H9 (cell line): ENCODE measurements around the gene DCPS. TPM values are rescaled to one million over a fixed set of nuclear protein-coding genes. Genes with fewer than 3 reads are reported as not detected.
"Not testable (repeated sequence)": the region's sequence is repeated elsewhere in the genome, so short reads cannot be mapped to it uniquely, and the experiment has no call there.

Experiments used
- DNase-seq: peaks from one replicate; pipeline ENCODE4 v3.0.0-alpha.2; 2017
- H2AFZ ChIP-seq: one replicate; pipeline ENCODE4 v1.6.1; 2013; ENCODE audit warnings: mild to moderate bottlenecking, low read length, control low read depth, moderate library complexity
- H2AK5ac ChIP-seq: 2 replicates; pipeline ENCODE4 v1.6.1; 2013; ENCODE audit warnings: low read length, control low read depth, mixed read lengths; ENCODE audit not compliant: insufficient read length
- H2BK120ac ChIP-seq: one replicate; pipeline ENCODE4 v1.6.1; 2013; ENCODE audit warnings: low read depth, mild to moderate bottlenecking, low read length, control low read depth, inconsistent platforms; ENCODE audit not compliant: poor library complexity, severe bottlenecking
- H2BK12ac ChIP-seq: 2 replicates; pipeline ENCODE4 v1.6.1; 2013; ENCODE audit warnings: low read length, control low read depth, mixed read lengths, low read depth; ENCODE audit not compliant: insufficient read length
- H2BK15ac ChIP-seq: 2 replicates; pipeline ENCODE4 v1.6.1; 2013; ENCODE audit warnings: low read depth, low read length, control low read depth
- H2BK20ac ChIP-seq: one replicate; pipeline ENCODE4 v1.6.1; 2013; ENCODE audit warnings: low read depth, mild to moderate bottlenecking, low read length, control low read depth, inconsistent platforms; ENCODE audit not compliant: poor library complexity, severe bottlenecking
- H2BK5ac ChIP-seq: 2 replicates; pipeline ENCODE4 v1.6.1; 2013; ENCODE audit warnings: low read length, control low read depth, mixed read lengths; ENCODE audit not compliant: insufficient read length
- H3K14ac ChIP-seq: 2 replicates; pipeline ENCODE4 v1.6.1; 2013; ENCODE audit warnings: low read length, control low read depth; ENCODE audit not compliant: insufficient read depth
- H3K18ac ChIP-seq: 2 replicates; pipeline ENCODE4 v1.6.1; 2013; ENCODE audit warnings: low read depth, mild to moderate bottlenecking, mixed read lengths, low read length, control low read depth; ENCODE audit not compliant: insufficient read length
- H3K23ac ChIP-seq: 2 replicates; pipeline ENCODE4 v1.6.1; 2013; ENCODE audit warnings: low read length, control low read depth, mixed read lengths, low read depth; ENCODE audit not compliant: insufficient read length
- H3K23me2 ChIP-seq: 2 replicates; pipeline ENCODE4 v1.6.1; 2013; ENCODE audit warnings: low read depth, mild to moderate bottlenecking, mixed read lengths, low read length, control low read depth; ENCODE audit not compliant: insufficient read length, poor library complexity, severe bottlenecking
- H3K27ac ChIP-seq: 2 replicates; pipeline ENCODE4 v1.5.1; 2013; ENCODE audit warnings: low read length, control low read depth, mixed read lengths, low read depth; ENCODE audit not compliant: insufficient read length
- H3K27me3 ChIP-seq: 2 replicates; pipeline ENCODE4 v1.6.1; 2013; ENCODE audit warnings: low read length, control low read depth, inconsistent platforms; ENCODE audit not compliant: insufficient read depth
- H3K4ac ChIP-seq: 2 replicates; pipeline ENCODE4 v1.6.1; 2013; ENCODE audit warnings: low read depth, mild to moderate bottlenecking, control low read depth, inconsistent platforms, low read length, moderate library complexity
- H3K4me1 ChIP-seq: 2 replicates; pipeline ENCODE4 v1.6.1; 2013; ENCODE audit warnings: low read length, control low read depth, inconsistent platforms; ENCODE audit not compliant: insufficient read depth
- H3K4me2 ChIP-seq: 2 replicates; pipeline ENCODE4 v1.6.1; 2013; ENCODE audit warnings: low read length, control low read depth, mixed read lengths; ENCODE audit not compliant: insufficient read length, insufficient read depth
- H3K56ac ChIP-seq: 2 replicates; pipeline ENCODE4 v1.6.1; 2013; ENCODE audit warnings: low read depth, mild to moderate bottlenecking, mixed read lengths, low read length, control low read depth; ENCODE audit not compliant: insufficient read length
- H3K79me1 ChIP-seq: 2 replicates; pipeline ENCODE4 v1.6.1; 2013; ENCODE audit warnings: low read depth, mild to moderate bottlenecking, moderate library complexity, low read length, control low read depth, inconsistent platforms; ENCODE audit not compliant: insufficient read depth, poor library complexity, severe bottlenecking
- H3K79me2 ChIP-seq: 2 replicates; pipeline ENCODE4 v1.6.1; 2013; ENCODE audit warnings: low read length, control low read depth, inconsistent platforms; ENCODE audit not compliant: insufficient read depth
- H3K9ac ChIP-seq: 2 replicates; pipeline ENCODE4 v1.6.1; 2013; ENCODE audit warnings: low read length, control low read depth, mixed read lengths; ENCODE audit not compliant: insufficient read length; ENCODE audit errors: extremely low read depth
- H3K9me3 ChIP-seq: one replicate; pipeline ENCODE4 v1.6.1; 2013; ENCODE audit warnings: low read depth, low read length, inconsistent platforms; ENCODE audit not compliant: control insufficient read depth
- H3T11ph ChIP-seq: one replicate; pipeline ENCODE4 v1.6.1; 2013; ENCODE audit warnings: mild to moderate bottlenecking, low read length, control low read depth, inconsistent platforms
- H4K20me1 ChIP-seq: one replicate; pipeline ENCODE4 v1.6.1; 2013; ENCODE audit not compliant: control insufficient read depth, insufficient read length, insufficient read depth
- H4K5ac ChIP-seq: 2 replicates; pipeline ENCODE4 v1.6.1; 2013; ENCODE audit warnings: low read depth, mild to moderate bottlenecking, mixed read lengths, low read length, control low read depth; ENCODE audit not compliant: insufficient read length
- H4K8ac ChIP-seq: replicated peaks from 2 replicates; pipeline ENCODE4 v1.6.1; 2013; ENCODE audit warnings: low read length, control low read depth, mixed read lengths, low read depth; ENCODE audit not compliant: insufficient read length
- H4K91ac ChIP-seq: 2 replicates; pipeline ENCODE4 v1.6.1; 2013; ENCODE audit warnings: low read depth, mild to moderate bottlenecking, moderate library complexity, mixed read lengths, low read length, control low read depth; ENCODE audit not compliant: insufficient read length
- H3K27ac Mint-ChIP-seq, 3 experiments: 2 replicates in 2 of 3; 3 replicates in 1 of 3; pipeline ENCODE4 v1.8.0; 2020 to 2021; ENCODE audit warnings: mixed read lengths in 3 of 3, mild to moderate bottlenecking in 1 of 3, moderate library complexity in 1 of 3
- H3K27me3 Mint-ChIP-seq: 2 replicates; pipeline ENCODE4 v1.8.0; 2021; ENCODE audit warnings: low read depth, mild to moderate bottlenecking, moderate library complexity, mixed read lengths
- H3K36me3 Mint-ChIP-seq, 3 experiments: 2 replicates in 2 of 3; 3 replicates in 1 of 3; pipeline ENCODE4 v1.8.0; 2020 to 2021; ENCODE audit warnings: low read depth in 3 of 3, mixed read lengths in 3 of 3; ENCODE audit not compliant: insufficient read depth in 1 of 3
- H3K4me1 Mint-ChIP-seq, 2 experiments: 2 replicates each; pipeline ENCODE4 v1.8.0; 2020; ENCODE audit warnings: mixed read lengths in 2 of 2
- H3K4me3 Mint-ChIP-seq, 2 experiments: 2 replicates in 1 of 2; 3 replicates in 1 of 2; pipeline ENCODE4 v1.8.0; 2020 to 2021; ENCODE audit warnings: mild to moderate bottlenecking in 2 of 2, mixed read lengths in 2 of 2, moderate library complexity in 1 of 2
- H3K9me3 Mint-ChIP-seq, 2 experiments: 2 replicates in 1 of 2; 3 replicates in 1 of 2; pipeline ENCODE4 v1.8.0; 2020; ENCODE audit warnings: mild to moderate bottlenecking in 2 of 2, mixed read lengths in 2 of 2, moderate library complexity in 1 of 2
- WGBS: extraction: QIAGEN DNeasy Blood & Tissue Kit; methylation state at CpG from one replicate; pipeline ENCODE4 v1.1.7; 2013; ENCODE audit warnings: missing lambda C conversion rate, low lambda C conversion rate, mixed read lengths; ENCODE audit not compliant: insufficient read length; ENCODE audit errors: extremely low coverage; 5-methylcytosine and 5-hydroxymethylcytosine counted together
- total RNA-seq: library from RNA; stranded (reverse); gene quantifications from 2 replicates; pipeline ENCODE4 v1.2.1, GENCODE V29; 2021
- TF ChIP-seq, protein P1 (sequence below): fragments of 200-600 bp; sonication (generic); conservative IDR thresholded peaks from 3 replicates; pipeline ENCODE4 v1.8.0; 2021; ENCODE audit warnings: antibody characterized with exemption, mild to moderate bottlenecking

The DCPS gene
- total RNA-seq, 1 experiment from 2014 or later: 27.7 TPM

DNA sequence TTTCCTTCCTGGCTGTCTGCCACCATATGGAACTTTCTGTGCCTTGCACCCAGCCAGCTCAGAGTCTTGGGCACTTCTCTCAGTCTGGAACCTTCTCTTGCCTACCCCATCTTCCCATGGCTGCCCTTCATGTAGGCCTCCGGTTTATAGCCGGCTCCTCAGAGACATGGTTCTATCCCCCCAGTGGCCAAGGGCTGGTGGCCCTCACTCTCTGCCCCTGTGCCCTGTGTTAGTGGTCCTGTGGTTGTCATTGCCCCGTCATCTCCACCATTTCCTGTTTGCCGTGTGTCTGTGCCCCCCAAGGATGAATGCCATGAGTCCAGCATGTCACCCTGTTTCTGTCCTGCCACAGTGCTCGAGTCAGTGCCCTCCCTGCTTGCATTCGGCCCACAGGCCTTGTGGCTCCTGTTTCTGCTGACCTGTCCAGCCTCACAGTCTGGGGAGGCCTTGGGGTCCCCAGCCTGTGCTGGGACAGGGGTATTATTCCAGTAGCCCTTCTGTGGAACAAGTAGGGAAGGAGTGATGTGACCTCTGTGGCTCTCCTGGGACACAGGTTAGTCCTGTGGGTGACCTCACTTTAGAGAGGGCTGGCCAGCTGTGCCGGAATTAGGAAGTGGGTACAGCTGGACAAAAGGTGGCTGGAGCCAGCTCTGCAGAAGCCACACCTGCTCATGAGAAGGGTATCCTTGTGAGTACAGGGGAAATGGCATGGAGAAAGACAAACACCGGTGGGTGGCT, 82.3 kb downstream of the DCPS start:
- Mint-ChIP-seq H3K27ac (peak overlapping the region; percentile 30 to 82 (median 48); a peak in 5 of 7 replicates), H3K27me3 (no peaks in the 10 kb centered on the region), H3K4me1 (peaks cover 10 to 15% of the 10 kb centered on the region in 2 experiments), H3K4me3 (no peak overlapping the region), H3K9me3 (no peaks in the 10 kb centered on the region), H3K36me3 (no peaks in the 10 kb centered on the region)
- no peak overlapping the region for H3K18ac ChIP-seq
- H2BK20ac ChIP-seq: no peak overlapping the region
- H2BK12ac ChIP-seq: no peak overlapping the region
- no peaks in the 10 kb centered on the region for H3K23me2 ChIP-seq
- H3K4me1 ChIP-seq: peaks cover 2% of the 10 kb centered on the region; the same call in 1 of the 2 replicates
- H2BK120ac ChIP-seq: no peak overlapping the region
- TF ChIP-seq, protein P1, sequence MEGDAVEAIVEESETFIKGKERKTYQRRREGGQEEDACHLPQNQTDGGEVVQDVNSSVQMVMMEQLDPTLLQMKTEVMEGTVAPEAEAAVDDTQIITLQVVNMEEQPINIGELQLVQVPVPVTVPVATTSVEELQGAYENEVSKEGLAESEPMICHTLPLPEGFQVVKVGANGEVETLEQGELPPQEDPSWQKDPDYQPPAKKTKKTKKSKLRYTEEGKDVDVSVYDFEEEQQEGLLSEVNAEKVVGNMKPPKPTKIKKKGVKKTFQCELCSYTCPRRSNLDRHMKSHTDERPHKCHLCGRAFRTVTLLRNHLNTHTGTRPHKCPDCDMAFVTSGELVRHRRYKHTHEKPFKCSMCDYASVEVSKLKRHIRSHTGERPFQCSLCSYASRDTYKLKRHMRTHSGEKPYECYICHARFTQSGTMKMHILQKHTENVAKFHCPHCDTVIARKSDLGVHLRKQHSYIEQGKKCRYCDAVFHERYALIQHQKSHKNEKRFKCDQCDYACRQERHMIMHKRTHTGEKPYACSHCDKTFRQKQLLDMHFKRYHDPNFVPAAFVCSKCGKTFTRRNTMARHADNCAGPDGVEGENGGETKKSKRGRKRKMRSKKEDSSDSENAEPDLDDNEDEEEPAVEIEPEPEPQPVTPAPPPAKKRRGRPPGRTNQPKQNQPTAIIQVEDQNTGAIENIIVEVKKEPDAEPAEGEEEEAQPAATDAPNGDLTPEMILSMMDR: no peak
- WGBS: no CpG with 5 or more reads among the region's 8 CpGs
- H3K79me2 ChIP-seq: no peaks in the 10 kb centered on the region; the same call in 1 of the 2 replicates
- no peaks in the 10 kb centered on the region for H4K20me1 ChIP-seq
- H3K79me1 ChIP-seq: no peaks in the 10 kb centered on the region
- H4K91ac ChIP-seq: no peak overlapping the region
- H2AK5ac ChIP-seq: no peak overlapping the region
- no peak overlapping the region for H3K4me2 ChIP-seq
- H3K27ac ChIP-seq: no peak overlapping the region
- H3K14ac ChIP-seq: no peak overlapping the region
- no peak for DNase-seq
- no peaks in the 10 kb centered on the region for H3K9me3 ChIP-seq
- no peak overlapping the region for H3K56ac ChIP-seq
- no peak overlapping the region for H3K23ac ChIP-seq
- no peak overlapping the region for H3K9ac ChIP-seq
- H2BK5ac ChIP-seq: no peak overlapping the region
- H4K5ac ChIP-seq: no peak overlapping the region
- H2AFZ ChIP-seq: no peak overlapping the region
- H2BK15ac ChIP-seq: no peak overlapping the region
- no peak overlapping the region for H4K8ac ChIP-seq
- H3T11ph ChIP-seq: no peak overlapping the region
- no peak overlapping the region for H3K4ac ChIP-seq
- no peaks in the 10 kb centered on the region for H3K27me3 ChIP-seq

DNA sequence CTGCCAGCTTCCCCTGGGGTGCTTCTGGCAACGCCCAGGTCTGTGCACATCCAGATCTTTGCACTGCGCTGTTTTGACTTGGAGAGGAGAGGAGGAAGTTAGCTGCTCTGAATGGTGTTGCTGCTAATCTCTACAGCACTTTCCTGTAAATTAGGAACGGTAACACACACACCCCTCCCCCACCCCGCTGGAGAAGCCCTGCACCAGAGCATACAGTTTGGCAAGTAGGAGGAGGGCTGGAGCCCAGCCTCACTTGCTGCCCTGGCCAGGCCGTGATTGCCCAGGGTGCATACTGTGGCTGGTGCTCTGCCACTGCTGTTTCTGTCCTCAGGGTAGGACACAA, 82.8 kb downstream of the DCPS start:
- not testable (repeated sequence) for H3K4me2 ChIP-seq, H3K14ac ChIP-seq, H2AK5ac ChIP-seq, H2BK20ac ChIP-seq, H3K27me3 Mint-ChIP-seq, H3K4ac ChIP-seq, H3K18ac ChIP-seq, H3K56ac ChIP-seq, H4K91ac ChIP-seq, H3K23me2 ChIP-seq, H3K9me3 Mint-ChIP-seq, H3K27ac ChIP-seq, H4K8ac ChIP-seq, H2BK120ac ChIP-seq, H4K20me1 ChIP-seq, H3K27me3 ChIP-seq, H3K79me2 ChIP-seq, H2BK12ac ChIP-seq, H2BK5ac ChIP-seq, H2BK15ac ChIP-seq, H3K36me3 Mint-ChIP-seq, H3K23ac ChIP-seq, H3K4me3 Mint-ChIP-seq, H3K9me3 ChIP-seq, H4K5ac ChIP-seq, H3K4me1 ChIP-seq, H3K79me1 ChIP-seq, DNase-seq, H3K9ac ChIP-seq, H2AFZ ChIP-seq, H3T11ph ChIP-seq
- WGBS: no CpG with 5 or more reads among the region's 5 CpGs
- Mint-ChIP-seq H3K4me1 (peaks cover 15 to 20% of the 10 kb centered on the region in 2 experiments), H3K27ac (peak overlapping the region in 1 of 3 experiments; percentile 70; a peak in 3 of 7 replicates)
